Measurements from ENCODE around the gene DUSP21.
"Not testable (repeated sequence)": the region's sequence is repeated elsewhere in the genome, so short reads cannot be mapped to it uniquely, and the experiment has no call there.

Gene DUSP21

DNA sequence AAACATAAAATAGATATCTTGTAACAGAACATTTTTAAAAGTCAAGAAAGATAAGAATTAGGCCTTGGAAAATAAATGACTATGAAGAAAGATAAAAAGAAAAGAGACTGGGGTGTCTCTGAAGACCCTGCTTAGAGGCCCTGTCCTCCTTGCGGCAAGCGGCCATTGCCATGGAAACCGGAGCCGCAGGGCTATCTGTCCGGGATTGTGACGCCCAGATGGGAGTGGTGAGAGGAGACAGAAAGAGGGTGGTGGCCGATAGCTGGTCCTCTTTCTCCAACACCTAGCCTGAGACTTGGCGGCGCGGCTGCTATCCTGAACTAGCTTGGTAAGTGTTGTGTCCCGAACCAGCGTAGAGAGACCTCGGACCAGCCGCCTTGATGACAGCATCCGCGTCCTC is at the start of gene DUSP21:
TSS of gene DUSP21 (plus strand) at position 269 of the 400 bp plus-strand sequence. CDS start at position 381, 112 bp downstream.
- no peak within 1 kb of the TSS for H3K4me3 ChIP-seq (ENCODE audit: low read length)
- TF ChIP-seq, protein P1, sequence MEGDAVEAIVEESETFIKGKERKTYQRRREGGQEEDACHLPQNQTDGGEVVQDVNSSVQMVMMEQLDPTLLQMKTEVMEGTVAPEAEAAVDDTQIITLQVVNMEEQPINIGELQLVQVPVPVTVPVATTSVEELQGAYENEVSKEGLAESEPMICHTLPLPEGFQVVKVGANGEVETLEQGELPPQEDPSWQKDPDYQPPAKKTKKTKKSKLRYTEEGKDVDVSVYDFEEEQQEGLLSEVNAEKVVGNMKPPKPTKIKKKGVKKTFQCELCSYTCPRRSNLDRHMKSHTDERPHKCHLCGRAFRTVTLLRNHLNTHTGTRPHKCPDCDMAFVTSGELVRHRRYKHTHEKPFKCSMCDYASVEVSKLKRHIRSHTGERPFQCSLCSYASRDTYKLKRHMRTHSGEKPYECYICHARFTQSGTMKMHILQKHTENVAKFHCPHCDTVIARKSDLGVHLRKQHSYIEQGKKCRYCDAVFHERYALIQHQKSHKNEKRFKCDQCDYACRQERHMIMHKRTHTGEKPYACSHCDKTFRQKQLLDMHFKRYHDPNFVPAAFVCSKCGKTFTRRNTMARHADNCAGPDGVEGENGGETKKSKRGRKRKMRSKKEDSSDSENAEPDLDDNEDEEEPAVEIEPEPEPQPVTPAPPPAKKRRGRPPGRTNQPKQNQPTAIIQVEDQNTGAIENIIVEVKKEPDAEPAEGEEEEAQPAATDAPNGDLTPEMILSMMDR (IDR thresholded peaks at IDR 0.05; ENCODE audit: insufficient read depth, low read depth, low read length, missing control alignments), result no peak
- DNase-seq (ENCODE audit: low read depth), result no peak

DNA sequence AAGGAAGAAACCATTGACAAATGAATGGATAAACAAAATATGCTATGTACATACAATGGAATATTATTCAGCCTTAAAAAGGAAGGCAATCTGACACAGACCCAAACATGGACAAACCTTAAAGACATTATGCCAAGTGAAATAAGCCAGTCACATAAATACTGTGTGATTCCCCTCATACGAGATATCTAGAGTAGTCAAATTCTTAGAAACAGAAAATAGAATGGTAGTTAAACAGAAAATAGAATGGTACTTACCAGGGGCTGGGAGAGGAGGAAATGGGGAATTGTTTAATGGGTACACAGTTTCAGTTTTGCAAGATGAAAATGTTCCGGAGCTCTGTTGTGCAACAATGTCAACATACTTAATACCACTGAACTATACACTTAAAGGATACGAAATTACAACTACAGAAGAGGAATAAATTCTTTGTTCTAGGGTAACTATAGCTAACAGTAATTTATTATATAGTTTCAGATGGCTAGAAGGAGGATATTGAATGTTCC is 47.8 kb upstream of the DUSP21 start:
- no peak overlapping the region for H3K4me3 ChIP-seq (ENCODE audit: low read length)
- TF ChIP-seq, protein P1 (IDR thresholded peaks at IDR 0.05; ENCODE audit: insufficient read depth, low read depth, low read length, missing control alignments), result no peak
- DNase-seq (ENCODE audit: low read depth), result peak; percentile 11

DNA sequence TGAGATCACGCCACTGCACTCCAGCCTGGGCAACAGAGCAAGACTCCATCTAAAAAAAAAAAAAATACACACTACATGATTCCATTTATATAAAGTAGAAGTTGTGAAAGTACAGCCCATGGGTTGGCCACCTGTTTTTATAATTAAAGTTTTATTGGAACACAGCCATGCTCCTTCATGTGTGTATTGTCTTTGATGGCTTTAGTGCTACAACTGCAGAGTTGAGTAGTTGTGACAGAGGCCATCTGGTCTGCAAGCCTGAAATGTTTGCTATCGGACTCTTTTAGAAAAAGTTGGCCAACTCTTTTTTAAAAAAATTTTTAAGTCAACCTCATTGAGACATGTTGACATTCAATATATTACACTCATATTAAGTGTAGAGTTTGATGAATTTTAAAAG is 41.2 kb upstream of the DUSP21 start:
- H3K4me3 ChIP-seq (ENCODE audit: low read length), result no peak overlapping the region
- TF ChIP-seq, protein P1 (IDR thresholded peaks at IDR 0.05; ENCODE audit: insufficient read depth, low read depth, low read length, missing control alignments), result no peak
- no peak for DNase-seq (ENCODE audit: low read depth)

DNA sequence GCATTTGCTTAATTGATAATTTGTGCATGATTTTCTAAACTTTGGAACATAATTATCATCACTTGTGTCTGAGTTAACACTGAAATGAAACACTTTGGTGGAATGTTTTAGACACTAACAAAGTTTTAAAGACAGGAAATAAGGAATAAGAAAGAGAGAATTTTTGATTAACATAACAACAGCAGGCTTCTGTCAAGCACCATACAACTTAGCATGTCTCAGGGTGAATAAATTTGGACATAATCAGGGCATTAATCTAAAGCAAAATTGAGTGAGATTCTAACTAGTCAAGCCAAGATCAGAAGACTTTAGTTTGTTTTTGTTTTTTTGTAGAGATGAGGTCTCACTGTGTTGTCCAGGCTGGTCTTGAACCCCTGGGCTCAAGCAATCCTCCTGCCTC is 28.1 kb upstream of the DUSP21 start:
- TF ChIP-seq, protein P1 (IDR thresholded peaks at IDR 0.05; ENCODE audit: insufficient read depth, low read depth, low read length, missing control alignments), result no peak
- no peak for DNase-seq (ENCODE audit: low read depth)
- no peak overlapping the region for H3K4me3 ChIP-seq (ENCODE audit: low read length)

DNA sequence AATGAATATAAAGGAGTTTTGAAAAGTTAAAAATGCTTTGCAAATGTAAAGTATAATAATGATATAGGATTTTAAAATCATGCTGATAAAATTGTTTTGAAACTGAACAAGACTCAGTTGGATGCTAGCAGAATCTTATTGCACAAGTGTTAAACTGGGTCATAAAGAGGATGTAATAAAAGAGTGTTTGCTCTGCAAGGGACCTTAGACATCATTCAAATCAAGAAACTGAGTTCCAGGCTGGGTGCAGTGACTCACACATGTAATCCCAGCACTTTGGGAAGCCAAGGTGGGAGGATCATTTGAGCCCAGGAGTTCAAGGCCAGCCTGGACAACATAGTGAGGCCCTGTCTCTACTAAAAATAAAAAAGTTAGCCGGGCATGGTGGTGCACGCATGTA is 27.5 kb upstream of the DUSP21 start:
- DNase-seq (ENCODE audit: low read depth), result no peak
- TF ChIP-seq, protein P1 (IDR thresholded peaks at IDR 0.05; ENCODE audit: insufficient read depth, low read depth, low read length, missing control alignments), result no peak

DNA sequence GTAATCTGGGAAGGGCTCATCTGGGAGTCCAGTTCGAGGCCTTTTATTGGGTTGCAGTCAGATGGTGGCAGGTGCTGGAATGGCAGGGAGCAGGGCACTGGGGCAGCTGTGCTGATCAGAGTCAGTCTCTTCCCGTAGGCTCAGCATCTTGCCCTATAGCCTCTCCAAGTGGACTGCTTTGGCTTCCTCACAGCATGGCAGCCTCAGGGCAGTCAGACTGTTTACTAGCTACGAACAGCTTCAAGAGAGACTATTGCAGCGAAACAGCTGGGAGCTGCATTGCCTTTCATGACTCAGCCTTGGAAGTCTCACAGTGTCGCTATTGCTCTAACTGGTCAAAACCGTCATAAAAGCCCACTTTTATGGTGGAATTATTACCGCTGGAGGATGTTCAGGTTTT is 26.8 kb upstream of the DUSP21 start:
- TF ChIP-seq, protein P1 (IDR thresholded peaks at IDR 0.05; ENCODE audit: insufficient read depth, low read depth, low read length, missing control alignments), result no peak
- no peak for DNase-seq (ENCODE audit: low read depth)
- H3K4me3 ChIP-seq (ENCODE audit: low read length), result no peak overlapping the region

More for the DNA sequence above, 27.5 kb upstream of the DUSP21 start:
- H3K4me3 ChIP-seq (ENCODE audit: low read length), result no peak overlapping the region

DNA sequence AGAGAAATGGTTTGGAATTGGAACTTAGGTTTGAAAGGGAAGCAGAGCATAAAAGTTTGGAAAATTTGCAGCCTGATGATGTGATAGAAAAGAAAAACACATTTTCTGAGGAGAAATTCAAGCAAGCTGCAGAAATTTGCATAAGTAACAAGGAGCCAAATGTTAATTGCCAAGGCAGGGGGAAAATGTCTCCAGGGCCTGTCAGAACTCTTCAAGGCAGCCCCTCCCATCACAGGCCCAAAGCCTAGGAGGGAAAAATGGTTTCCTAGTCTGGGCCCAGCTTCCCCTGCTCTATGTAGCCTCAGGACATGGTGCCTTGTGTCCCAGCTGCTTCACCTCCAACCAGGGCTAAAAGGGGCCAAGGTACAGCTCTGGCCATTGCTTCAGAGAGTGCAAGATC is 21.2 kb upstream of the DUSP21 start:
- TF ChIP-seq, protein P1 (IDR thresholded peaks at IDR 0.05; ENCODE audit: insufficient read depth, low read depth, low read length, missing control alignments), result no peak
- no peak for DNase-seq (ENCODE audit: low read depth)

DNA sequence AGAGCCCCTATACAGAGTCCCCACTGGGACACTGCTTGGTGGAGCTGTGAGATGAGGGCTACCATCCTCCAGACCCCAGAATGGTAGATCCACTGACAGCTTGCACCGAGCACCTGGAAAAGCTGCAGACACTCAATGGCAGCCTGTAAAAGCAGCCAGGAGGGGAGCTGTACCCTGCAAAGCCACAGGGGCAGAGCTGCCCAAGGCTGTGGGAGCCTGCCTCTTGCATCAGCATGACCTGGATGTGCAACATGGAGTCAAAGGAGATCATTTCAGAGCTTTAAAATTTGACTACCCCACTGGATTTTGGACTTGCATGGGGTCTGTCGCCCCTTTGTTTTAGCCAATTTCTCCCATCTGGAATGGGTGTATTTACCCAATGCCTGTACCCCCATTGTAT is 20.6 kb upstream of the DUSP21 start:
- DNase-seq (ENCODE audit: low read depth); H3K4me3 ChIP-seq (ENCODE audit: low read length): not testable (repeated sequence)

More for the DNA sequence above, 21.2 kb upstream of the DUSP21 start:
- no peak overlapping the region for H3K4me3 ChIP-seq (ENCODE audit: low read length)
